Left ventricle myocardium inferior (tissue), 1 donor: ENCODE data around the gene ALCAM. TPM values are rescaled to one million over a fixed set of nuclear protein-coding genes. Genes with fewer than 3 reads are reported as not detected.

ENCODE experiments used
- DNase-seq: peaks from one replicate; pipeline ENCODE4 v3.0.0-alpha.2; 2020
- H3K27ac ChIP-seq: fragments of 200-600 bp; replicated peaks from 2 replicates; pipeline ENCODE4 v1.8.0; 2021
- H3K27me3 ChIP-seq: fragments of 200-600 bp; 2 replicates; pipeline ENCODE4 v1.8.0; 2021; ENCODE audit warnings: low read depth
- H3K36me3 ChIP-seq: fragments of 200-600 bp; 2 replicates; pipeline ENCODE4 v1.8.0; 2021
- H3K4me1 ChIP-seq: fragments of 200-600 bp; 2 replicates; pipeline ENCODE4 v1.8.0; 2021
- H3K4me3 ChIP-seq: fragments of 200-600 bp; 2 replicates; pipeline ENCODE4 v1.8.0; 2021; ENCODE audit warnings: mild to moderate bottlenecking, moderate library complexity
- H3K9me3 ChIP-seq: fragments of 200-600 bp; replicated peaks from 2 replicates; pipeline ENCODE4 v1.8.0; 2021
- CTCF ChIP-seq: fragments of 200-600 bp; IDR thresholded peaks from 2 replicates; pipeline ENCODE4 v1.8.0; 2021; ENCODE audit warnings: antibody characterized with exemption, mild to moderate bottlenecking, borderline replicate concordance
- intact Hi-C: fragments of 100-400 bp; cut with micrococcal nuclease; formaldehyde crosslinking; loops from one replicate; pipeline ENCODE4 v1.11.0; 2022
- total RNA-seq: library from RNA; stranded (reverse); fragmentation: NEBNext Ultra II Directional; extraction: Animal tissue kit (Norgen Biotek cat#: 25700); gene quantifications from one replicate; pipeline ENCODE4 v1.2.1, GENCODE V29; 2021
- donor health status: DM: no; HTN: yes; CAD: no; lungs with severe emphysema.

The ALCAM gene
- total RNA-seq, 1 donor from 2014 or later = 3.7 TPM

- H3K27ac ChIP-seq = no peak overlapping the region
- intact Hi-C loops = no loop called here
- no peak overlapping the region for H3K4me3 ChIP-seq
- no peaks in the 10 kb centered on the region for H3K27me3 ChIP-seq
- no peaks in the 10 kb centered on the region for H3K9me3 ChIP-seq
- no peaks in the 10 kb centered on the region for H3K4me1 ChIP-seq
- no peak for DNase-seq
- no peaks in the 10 kb centered on the region for H3K36me3 ChIP-seq
- no peak for TF ChIP-seq CTCF
These were observed 187.1 kb downstream of the ALCAM start for GRCh38 chr3:105553851-105554250.

- Histone ChIP-seq H3K4me3 (no peak overlapping the region), H3K9me3 (no peaks in the 10 kb centered on the region), H3K27me3 (no peaks in the 10 kb centered on the region), H3K4me1 (no peaks in the 10 kb centered on the region), H3K27ac (no peak overlapping the region), H3K36me3 (no peaks in the 10 kb centered on the region)
- DNase-seq = no peak
- intact Hi-C loops = no loop called here
- TF ChIP-seq CTCF = no peak
These were observed 188.5 kb downstream of the ALCAM start for GRCh38 chr3:105555206-105555605.

GRCh38 chr3:105559856-105560255, 193.1 kb downstream of the ALCAM start:
- no peaks in the 10 kb centered on the region for H3K27me3 ChIP-seq
- no peak overlapping the region for H3K27ac ChIP-seq
- no peaks in the 10 kb centered on the region for H3K36me3 ChIP-seq
- DNase-seq = no peak
- no peaks in the 10 kb centered on the region for H3K9me3 ChIP-seq
- no peaks in the 10 kb centered on the region for H3K4me1 ChIP-seq
- no peak overlapping the region for H3K4me3 ChIP-seq
- intact Hi-C loops = no loop called here
- TF ChIP-seq CTCF = no peak

GRCh38 chr3:105561876-105562275, 195.2 kb downstream of the ALCAM start:
- no peak overlapping the region for H3K27ac ChIP-seq
- no peak for DNase-seq
- TF ChIP-seq CTCF = no peak
- no peaks in the 10 kb centered on the region for H3K36me3 ChIP-seq
- H3K9me3 ChIP-seq = no peaks in the 10 kb centered on the region
- intact Hi-C loops = no loop called here
- no peaks in the 10 kb centered on the region for H3K4me1 ChIP-seq
- H3K27me3 ChIP-seq = no peaks in the 10 kb centered on the region
- H3K4me3 ChIP-seq = no peak overlapping the region

- H3K27ac ChIP-seq = no peak overlapping the region
- intact Hi-C loops = no loop called here
These were observed 198.0 kb downstream of the ALCAM start for GRCh38 chr3:105564546-105565288.

More at GRCh38 chr3:105564546-105565288, 198.0 kb downstream of the ALCAM start:
- H3K36me3 ChIP-seq = no peaks in the 10 kb centered on the region
- DNase-seq = no peak
- H3K27me3 ChIP-seq = no peaks in the 10 kb centered on the region
- no peak for TF ChIP-seq CTCF
- H3K4me1 ChIP-seq = no peaks in the 10 kb centered on the region
- H3K9me3 ChIP-seq = no peaks in the 10 kb centered on the region
- H3K4me3 ChIP-seq = no peak overlapping the region
